ENCODE measurements around the gene IVD. TPM values are rescaled to one million over a fixed set of nuclear protein-coding genes. Genes with fewer than 3 reads are reported as not detected.
A peak's percentile ranks its signal among the peaks of the same experiment; 100 is the strongest.

Gene IVD
- total RNA-seq, 1 donor from 2014 or later: 115 TPM

DNA sequence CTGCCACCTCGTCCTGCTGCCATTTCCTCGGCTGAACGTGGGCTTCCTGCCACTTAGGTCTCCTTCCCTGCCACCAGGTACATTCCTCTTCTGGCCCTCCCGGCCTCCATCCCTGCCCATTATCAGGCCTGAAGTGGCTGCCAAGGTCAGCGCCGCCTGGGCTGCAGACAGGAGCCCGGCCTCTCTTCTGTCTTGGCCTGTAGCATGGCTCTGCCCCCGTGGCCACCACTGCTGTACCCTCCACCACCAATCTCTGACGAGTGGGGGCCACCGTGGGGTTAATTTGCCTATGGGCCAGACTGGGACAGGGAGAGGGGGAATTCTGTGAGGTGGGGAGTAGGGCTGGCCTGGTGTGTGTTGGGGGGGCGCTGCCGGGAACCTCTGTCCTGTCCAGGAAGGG, 33.1 kb downstream of the IVD start:
- H3K4me1 ChIP-seq: peaks cover 39% of the 10 kb centered on the region

DNA sequence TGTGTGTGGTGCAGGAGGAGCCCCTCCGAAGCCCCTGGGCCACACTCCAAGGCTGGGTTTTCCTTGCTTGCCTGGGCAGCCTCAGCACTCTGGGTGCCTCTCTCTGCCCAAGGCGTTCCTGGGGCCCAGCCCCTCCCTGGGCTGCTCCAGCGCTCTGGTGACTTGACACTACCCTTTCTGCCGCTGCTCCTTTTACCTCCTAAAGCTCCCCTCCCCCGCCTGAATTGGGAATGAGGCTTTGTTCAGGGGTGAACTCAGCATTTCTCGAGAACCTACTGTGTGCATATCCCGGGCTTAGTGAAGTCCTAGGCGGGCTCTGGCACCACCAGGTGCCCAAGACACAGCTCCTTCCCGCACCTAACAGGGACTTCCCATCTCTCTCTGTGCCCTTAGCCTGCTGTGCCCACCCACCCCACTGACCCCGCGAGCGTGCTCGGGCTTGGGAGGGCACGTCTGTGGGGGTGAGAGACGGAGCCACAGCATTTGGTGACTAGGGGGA, 33.9 kb downstream of the IVD start:
- TF ChIP-seq, protein P1, sequence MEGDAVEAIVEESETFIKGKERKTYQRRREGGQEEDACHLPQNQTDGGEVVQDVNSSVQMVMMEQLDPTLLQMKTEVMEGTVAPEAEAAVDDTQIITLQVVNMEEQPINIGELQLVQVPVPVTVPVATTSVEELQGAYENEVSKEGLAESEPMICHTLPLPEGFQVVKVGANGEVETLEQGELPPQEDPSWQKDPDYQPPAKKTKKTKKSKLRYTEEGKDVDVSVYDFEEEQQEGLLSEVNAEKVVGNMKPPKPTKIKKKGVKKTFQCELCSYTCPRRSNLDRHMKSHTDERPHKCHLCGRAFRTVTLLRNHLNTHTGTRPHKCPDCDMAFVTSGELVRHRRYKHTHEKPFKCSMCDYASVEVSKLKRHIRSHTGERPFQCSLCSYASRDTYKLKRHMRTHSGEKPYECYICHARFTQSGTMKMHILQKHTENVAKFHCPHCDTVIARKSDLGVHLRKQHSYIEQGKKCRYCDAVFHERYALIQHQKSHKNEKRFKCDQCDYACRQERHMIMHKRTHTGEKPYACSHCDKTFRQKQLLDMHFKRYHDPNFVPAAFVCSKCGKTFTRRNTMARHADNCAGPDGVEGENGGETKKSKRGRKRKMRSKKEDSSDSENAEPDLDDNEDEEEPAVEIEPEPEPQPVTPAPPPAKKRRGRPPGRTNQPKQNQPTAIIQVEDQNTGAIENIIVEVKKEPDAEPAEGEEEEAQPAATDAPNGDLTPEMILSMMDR (IDR thresholded peaks at IDR 0.05): no peak
- H3K4me1 ChIP-seq: peaks cover 43% of the 10 kb centered on the region
- no peaks in the 10 kb centered on the region for H3K36me3 ChIP-seq
- peak overlapping the region; percentile 11 for H3K27ac ChIP-seq
- DNase-seq (no peak), ATAC-seq (no peak)
- H3K4me3 ChIP-seq: peak overlapping the region; percentile 58
- peaks cover 30% of the 10 kb centered on the region for H3K27me3 ChIP-seq
- intact Hi-C loops (cut with DNase I): no loop called here
- H3K9me3 ChIP-seq: no peaks in the 10 kb centered on the region

More for the DNA sequence above, 33.1 kb downstream of the IVD start:
- ATAC-seq (no peak), DNase-seq (no peak)
- Histone ChIP-seq H3K27ac (no peak overlapping the region), H3K27me3 (peaks cover 30% of the 10 kb centered on the region), H3K36me3 (no peaks in the 10 kb centered on the region), H3K9me3 (no peaks in the 10 kb centered on the region), H3K4me3 (no peak overlapping the region)
- TF ChIP-seq, protein P1 (IDR thresholded peaks at IDR 0.05): no peak
- intact Hi-C loops (cut with DNase I): no loop called here

DNA sequence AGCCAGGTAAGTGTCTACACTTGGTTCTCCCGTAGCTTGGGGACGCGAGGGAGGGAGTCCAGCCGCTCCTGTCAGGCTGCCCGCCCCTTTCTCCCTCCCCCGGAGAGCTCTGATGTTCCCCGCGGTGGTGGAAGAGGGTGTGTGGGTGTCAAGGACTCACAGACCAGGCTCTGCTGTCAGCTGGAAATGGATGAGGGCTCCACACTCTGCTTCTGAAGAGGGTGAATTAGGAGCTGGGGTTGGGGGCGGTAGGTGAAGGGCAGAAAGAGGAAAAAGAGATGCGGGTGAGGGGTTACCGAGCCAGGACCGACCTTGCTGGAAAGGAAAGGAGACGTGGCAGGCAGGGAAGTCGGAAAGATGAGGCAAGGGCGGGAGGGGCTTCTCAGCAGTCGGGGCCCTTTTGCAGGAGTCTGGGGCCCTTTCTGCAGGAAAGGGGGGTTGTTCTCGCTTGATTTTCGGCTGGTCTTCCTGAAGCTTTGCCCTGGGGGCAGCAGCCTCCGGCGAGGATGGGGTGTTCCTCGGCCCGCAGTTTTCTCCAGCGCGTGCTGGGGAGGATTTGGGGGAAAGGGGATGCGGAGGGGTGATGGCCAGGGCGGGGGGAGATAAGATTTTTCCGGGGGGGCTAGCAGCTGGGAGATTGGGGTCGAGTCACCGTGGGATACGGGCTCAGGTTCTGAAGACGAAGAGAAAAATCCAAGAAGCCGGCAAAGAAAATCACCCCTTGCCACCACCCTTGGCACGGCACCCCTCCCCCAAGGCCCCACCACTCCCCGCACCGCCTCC, 34.6 kb downstream of the IVD start:
- H3K27ac ChIP-seq: peak overlapping the region; percentile 11

DNA sequence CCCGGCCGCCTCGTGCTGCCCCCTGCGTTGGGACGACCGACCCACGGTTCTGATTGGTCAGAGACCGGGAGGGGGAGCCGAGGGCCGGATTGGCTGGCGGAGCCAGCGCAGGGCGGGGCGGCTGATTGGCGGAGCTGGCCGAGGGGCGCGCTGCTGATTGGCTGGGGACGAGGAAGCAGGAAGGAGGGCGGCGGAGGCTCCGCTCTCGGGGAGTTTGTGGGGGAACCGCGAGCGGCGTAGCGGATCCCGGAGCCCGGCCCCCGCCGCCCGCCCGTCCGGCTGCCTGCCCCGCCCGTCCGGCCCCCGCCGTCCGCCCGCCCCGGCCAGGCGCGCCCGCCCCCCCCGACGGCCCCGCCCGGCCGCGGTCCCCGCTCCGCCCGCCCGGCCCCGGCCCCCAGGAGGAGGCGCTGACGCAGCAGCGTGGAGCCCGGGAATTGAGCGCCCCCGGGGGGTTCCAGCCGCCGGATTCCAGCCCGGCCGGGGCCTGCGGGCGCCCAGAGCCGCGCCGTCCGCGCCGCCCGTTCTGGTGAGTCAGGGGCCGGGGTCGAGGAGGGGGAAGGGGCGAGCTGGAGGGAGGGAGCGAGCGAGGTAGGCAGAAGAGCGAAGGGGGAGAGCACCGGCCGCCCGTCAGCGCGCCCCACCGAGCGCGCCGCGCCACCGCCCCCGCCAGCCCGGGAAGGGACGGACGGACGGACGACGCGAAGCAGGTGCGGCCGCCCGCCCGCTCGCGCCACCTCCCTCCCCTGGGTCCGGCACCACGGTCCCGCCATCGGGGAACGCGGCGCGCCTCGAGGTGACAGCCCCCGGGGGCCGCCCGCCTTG, 35.4 kb downstream of the IVD start, which contains the start of gene BAHD1:
Gene BAHD1 (plus strand): TSS at position 211 of the 822 bp plus-strand sequence. CDS start 17,512 bp downstream, outside the sequence.
- TF ChIP-seq, protein P1 (IDR thresholded peaks at IDR 0.05): peak; percentile 6
- Histone ChIP-seq H3K4me1 (peaks cover 52% of the 10 kb centered on the region), H3K36me3 (no peaks in the 10 kb centered on the region), H3K4me3 (peak within 1 kb of the TSS; percentile 73), H3K27ac (peak within 1 kb of the TSS; percentile 78), H3K27me3 (peaks cover 21% of the 10 kb centered on the region), H3K9me3 (no peaks in the 10 kb centered on the region)
- DNase-seq: peak; percentile 99
- ATAC-seq: peak; percentile 90
- intact Hi-C loops (cut with DNase I): no loop called here

More for the DNA sequence above, 34.6 kb downstream of the IVD start:
- ATAC-seq (peak; percentile 20), DNase-seq (peak; percentile 80)
- H3K4me1 ChIP-seq: peaks cover 49% of the 10 kb centered on the region
- H3K27me3 ChIP-seq: peaks cover 29% of the 10 kb centered on the region
- no peaks in the 10 kb centered on the region for H3K36me3 ChIP-seq
- peak overlapping the region; percentile 58 for H3K4me3 ChIP-seq
- H3K9me3 ChIP-seq: no peaks in the 10 kb centered on the region
- TF ChIP-seq, protein P1 (IDR thresholded peaks at IDR 0.05): no peak
- intact Hi-C loops (cut with DNase I): no loop called here

DNA sequence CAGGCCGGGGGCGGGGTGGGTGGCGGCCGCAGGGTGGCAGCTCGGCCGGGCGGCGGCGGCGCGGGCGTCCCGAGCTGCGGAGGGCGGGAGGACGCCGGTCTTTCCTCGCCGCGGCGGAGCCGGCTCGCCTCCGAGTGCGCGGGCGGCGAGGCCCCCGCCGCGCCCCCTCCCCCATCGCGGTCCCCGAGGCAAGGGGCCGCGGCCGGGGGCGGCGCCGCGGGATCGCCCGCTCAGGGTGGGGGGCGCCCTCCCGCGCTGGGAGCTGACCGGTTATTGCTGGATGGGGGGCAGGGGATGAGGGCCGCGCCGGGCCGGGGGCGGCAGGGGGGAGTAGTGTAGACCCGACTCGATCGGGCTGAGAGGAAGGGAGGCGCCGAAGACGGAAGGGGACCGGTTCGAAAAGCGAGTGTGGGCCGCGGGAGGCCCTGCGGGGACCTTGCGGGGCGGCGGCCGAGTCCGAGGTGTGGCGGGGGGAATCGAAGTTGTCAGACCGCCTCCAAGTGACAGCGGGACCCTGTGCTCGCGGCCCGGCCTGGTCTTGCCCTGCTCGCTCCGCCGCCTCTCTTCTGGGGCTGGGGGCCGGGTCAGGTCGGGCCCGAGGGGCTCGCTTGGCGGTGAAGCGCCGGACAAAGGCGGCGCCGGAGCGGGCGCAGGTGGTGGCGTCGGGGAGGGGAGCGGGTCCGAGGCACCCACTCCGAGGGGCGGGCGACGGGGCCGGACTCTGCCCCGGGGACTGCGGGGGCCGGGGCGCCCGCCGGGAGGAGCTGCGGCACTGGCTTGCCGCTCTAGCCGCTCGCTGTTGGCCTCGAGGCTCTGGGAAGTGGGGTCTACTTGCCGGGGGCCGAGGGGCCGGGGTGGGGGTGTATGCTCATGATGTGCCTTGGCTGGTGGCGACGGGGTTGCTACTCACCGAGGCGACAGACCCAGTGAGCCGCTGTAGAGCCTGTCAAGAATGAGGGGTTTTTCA, 36.3 kb downstream of the IVD start:
- H3K27ac ChIP-seq: peak overlapping the region; percentile 58
- H3K4me3 ChIP-seq: peak overlapping the region; percentile 73
- TF ChIP-seq, protein P1 (IDR thresholded peaks at IDR 0.05): peak; percentile 18
- intact Hi-C loops (cut with DNase I): no loop called here
- H3K27me3 ChIP-seq: peaks cover 12% of the 10 kb centered on the region
- DNase-seq (no peak), ATAC-seq (peak; percentile 2)
- H3K9me3 ChIP-seq: no peaks in the 10 kb centered on the region
- no peaks in the 10 kb centered on the region for H3K36me3 ChIP-seq
- H3K4me1 ChIP-seq: peaks cover 46% of the 10 kb centered on the region
